Uterus (tissue), 2 donors: ENCODE results near the gene LMTK2.

Experiments used
- CTCF ChIP-seq, 4 experiments: fragments of 200-600 bp in 2 of 4; fragments of 450-650 bp in 2 of 4; sonication (generic) in 2 of 4; IDR thresholded peaks; one replicate each; pipeline ENCODE4 v1.5.1; 2016 to 2019; ENCODE audit warnings: antibody characterized with exemption in 4 of 4, mild to moderate bottlenecking in 2 of 4, moderate library complexity in 1 of 4
- POLR2A ChIP-seq, 2 donors: fragments of 450-650 bp; IDR thresholded peaks; one replicate each; pipeline ENCODE4 v1.6.1; 2016; ENCODE audit warnings: antibody characterized with exemption in 2 of 2, mild to moderate bottlenecking in 1 of 2, moderate library complexity in 1 of 2

- TF ChIP-seq CTCF (IDR thresholded peaks at IDR 0.05) (no peak), POLR2A (IDR thresholded peaks at IDR 0.05) (no peak)
These were observed 144.1 kb downstream of the LMTK2 start for GRCh38 chr7:98250789-98251188.
